T-helper 2 cell (primary cell): ENCODE measurements around the gene MAP2K5.
"Not testable (repeated sequence)": the region's sequence is repeated elsewhere in the genome, so short reads cannot be mapped to it uniquely, and the experiment has no call there.

ENCODE experiments used
- DNase-seq, 5 experiments: peaks; one replicate each; pipeline versions ENCODE4 v3.0.0 to v3.0.0-alpha.2; 2012 to 2022

MAP2K5 gene

DNA sequence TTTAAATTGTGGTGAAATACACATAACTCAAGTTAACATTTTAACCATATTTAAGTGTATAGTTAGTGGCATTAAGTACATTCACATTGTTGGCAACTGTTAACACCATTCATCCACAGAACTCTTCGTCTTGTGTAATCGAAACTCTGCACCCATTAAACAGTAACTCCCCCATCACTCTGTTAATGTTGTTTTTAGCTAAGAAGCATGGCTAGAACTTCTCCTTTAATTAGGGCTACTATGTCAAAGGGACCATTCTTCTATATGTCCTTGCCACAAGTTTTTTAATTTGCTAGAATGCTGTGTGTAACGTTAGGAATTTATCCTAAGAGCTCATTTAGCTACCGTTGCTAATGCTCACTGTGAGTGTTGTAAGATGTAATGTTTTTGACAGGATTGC lies 60.6 kb downstream of the MAP2K5 start:
- no peak for DNase-seq

DNA sequence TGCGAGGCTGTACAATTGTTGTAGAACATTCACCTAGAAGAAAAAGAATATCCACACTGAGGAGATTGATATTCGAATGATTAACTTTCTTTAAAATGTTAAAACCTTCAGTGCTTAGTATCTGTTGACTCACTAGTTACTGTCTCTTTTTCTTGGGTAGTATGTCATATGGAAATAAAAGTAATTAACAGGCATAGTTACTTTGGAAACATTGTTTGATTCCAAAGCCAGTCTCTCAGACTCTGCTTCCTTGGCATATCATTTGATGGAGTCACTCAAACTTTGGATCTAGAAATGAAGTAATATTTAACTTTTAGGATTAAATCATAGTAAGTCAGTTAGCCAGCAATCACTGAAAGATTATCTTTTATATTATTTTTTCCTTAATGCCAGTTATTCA lies 63.4 kb downstream of the MAP2K5 start:
- no peak for DNase-seq

DNA sequence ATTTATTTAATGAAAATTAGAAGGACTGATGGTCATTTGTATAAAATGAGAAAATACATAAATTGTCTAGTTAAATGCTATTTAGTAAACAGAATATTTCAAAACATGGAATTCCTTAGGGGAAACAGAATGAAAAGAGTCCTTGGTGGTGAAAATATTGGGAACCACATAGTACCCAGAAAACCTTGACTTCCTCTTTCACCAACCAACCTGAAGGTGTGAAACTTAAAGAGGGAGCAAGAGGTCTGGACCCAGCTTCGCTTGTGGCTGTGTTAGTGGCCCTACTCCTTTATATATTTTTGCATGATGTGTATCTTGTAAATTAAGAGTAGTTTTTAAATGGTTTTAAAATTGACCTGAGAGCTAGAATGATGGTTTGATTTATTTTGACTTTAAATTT lies 64.2 kb downstream of the MAP2K5 start:
- no peak for DNase-seq

GRCh38 chr15:67607329-67607728 lies 64.8 kb downstream of the MAP2K5 start:
- no peak for DNase-seq

DNA sequence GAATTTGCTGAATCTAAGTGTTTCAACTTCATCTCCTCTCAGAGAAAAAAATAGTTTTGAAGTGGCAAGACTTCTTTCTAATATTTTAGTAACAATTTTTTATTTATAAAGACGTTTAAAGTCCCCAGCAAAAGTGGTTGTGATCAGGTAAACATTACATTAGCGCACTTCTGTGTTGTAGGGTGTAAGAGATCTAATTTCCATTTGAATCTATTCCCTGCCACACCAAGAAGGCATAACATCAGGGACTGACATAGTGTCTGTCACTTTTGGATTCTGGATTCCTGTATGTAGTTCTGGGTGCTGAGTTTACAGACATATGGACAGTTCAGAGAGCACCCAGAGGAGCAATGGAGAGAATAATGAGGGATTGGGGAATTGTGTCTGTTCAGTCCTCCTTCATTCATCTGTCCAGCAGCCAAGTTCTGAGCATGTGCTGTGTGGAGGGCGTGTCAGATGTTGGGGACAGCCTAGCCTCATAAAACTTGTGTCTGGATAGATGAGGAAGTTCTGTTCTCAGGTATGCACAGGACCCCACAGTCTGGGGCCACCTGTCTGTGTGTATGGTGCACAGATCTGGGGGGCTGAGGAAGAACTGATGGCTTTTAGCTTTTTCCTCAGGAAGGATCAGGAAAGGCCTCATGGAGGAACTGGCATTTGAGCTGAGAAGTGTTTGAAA lies 65.6 kb downstream of the MAP2K5 start:
- DNase-seq = no peak

DNA sequence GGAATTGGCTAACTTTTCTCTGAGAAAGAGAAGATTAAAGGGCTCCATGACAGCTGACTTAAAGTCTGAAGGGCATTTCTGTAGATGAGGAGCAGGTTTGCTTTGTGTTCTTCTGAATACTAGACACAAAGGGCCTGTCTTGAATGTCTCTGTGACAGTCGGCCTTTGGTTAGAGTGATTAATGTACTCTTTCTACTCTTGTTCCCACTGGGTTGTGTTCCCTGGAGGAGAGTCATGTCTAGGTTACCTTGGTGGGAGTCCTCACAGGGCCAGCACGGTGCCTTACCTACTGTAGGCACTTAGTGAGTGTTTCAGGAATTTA lies 66.1 kb downstream of the MAP2K5 start:
- no peak for DNase-seq

DNA sequence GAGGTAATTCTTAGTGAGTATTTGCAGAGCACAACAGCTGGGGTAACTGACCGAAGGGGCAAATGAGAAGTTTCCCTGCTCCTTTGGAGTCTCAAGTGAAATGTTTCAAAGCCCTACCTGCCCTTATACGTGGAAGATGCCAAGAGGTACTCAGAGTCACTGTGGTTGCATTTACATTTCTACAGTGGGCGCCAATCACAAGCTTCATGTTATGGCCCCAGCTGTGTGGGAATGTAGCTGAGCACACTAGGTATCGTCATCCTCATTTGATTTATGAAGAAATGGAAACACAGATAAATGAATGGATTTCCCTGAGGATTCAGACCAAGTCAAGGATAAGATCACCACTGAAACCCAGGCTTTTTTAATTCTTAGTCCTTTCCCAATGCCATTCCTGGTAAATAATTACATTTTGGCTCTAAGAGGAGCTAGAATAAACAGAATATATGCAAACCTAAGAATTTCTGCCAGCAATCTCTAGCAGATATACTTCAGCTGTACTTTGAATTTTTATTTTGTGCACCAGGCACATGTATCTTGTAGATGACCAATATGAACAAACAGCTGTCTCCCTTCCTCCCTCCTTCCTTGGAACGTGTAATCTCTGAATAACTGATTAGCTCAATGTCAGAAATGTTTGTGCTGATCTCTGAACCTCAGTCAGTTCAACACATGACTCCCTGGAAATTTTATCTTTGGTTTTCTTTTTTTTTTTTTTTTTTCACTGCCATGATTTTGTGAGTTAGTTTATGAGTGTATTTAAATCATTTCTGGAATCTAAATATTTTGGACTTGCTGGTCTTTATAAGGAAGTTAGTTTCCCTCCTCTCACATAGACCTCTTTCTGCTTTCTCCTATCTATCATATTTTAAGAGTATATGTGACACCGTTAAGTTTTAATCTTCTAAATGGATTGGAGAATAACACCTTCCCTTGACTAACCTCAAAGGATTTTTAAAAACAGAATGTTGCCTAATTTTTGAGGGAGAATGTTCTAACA lies 69.2 kb downstream of the MAP2K5 start:
- DNase-seq = peak in 1 of 5 experiments; percentile 1

- no peak for DNase-seq
Measured at GRCh38 chr15:67613211-67613610, 70.7 kb downstream of the MAP2K5 start.

DNA sequence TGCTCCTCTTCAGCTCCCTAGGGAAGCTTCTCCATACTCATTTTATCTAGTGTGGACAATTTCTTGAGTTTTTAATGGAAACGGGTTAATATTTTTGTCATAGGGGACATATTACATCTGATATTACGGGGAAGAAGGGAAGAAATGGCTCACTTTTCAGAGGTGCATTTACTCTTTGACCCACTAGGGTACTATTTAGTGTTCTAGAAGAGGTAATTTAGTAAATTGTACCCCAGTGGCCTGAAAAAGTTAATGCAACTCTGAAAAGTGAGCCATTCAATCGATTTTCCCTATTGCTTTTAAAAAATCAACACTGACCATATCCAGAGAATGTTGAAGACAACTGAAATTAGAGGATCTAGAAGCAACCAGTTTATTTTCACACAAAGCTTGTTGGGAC lies 71.2 kb downstream of the MAP2K5 start:
- no peak for DNase-seq

DNA sequence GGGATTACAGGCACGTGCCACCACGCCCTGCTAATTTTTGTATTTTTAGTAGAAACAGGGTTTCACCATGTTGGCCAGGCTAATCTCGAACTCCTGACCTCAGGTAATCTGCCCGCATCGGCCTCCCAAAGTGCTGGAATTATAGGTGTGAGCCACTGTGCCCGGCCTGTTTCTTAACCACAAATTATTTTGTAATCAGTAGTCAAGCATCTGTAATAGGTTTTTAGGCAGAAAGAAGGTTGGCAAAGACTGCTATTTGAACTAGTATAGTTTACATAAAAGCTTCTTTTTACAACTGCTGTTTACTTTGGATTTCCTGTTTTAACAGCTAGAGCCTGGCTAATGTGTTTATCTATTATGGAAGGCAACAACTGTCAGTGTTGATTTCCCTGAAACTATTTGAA lies 72.6 kb downstream of the MAP2K5 start:
- DNase-seq = not testable (repeated sequence)

GRCh38 chr15:67618297-67618696 lies 75.8 kb downstream of the MAP2K5 start:
- DNase-seq = no peak

GRCh38 chr15:67622110-67622509 lies 79.6 kb downstream of the MAP2K5 start:
- no peak for DNase-seq

DNA sequence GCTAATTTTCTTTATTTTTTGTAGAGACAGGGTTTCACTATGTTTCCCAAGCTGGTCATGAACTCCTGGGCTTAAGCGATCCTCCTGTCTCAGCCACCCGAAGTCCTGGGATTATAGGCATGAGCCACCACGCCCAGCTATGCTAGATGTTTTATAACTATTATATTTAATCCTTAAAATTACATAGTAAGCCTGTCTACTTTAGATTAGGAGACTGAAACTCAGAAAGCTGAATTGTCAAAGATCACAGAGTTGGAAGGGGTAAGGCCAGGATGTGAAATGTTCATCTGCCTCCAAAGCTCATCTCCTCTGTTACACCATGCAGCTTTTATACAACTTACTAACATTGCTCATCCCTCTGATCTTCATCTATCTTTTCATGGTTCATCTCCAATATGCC lies 89.8 kb downstream of the MAP2K5 start:
- no peak for DNase-seq

DNA sequence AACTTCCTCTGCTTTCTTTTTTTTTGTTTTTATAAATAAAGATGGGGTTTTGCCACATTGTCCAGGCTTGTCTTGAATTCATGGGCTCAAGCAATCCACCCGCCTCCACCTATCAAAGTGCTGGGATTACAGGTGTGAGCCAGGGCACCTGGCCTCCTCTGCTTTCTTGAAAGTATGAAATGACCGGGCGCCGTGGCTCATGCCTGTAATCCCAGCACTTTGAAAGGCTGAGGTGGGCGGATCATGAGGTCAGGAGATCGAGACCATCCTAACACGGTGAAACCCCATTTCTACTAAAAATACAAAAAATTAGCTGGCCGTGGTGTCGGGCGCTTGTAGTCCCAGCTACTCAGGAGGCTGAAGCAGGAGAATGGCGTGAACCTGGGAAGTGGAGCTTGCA lies 93.4 kb downstream of the MAP2K5 start:
- DNase-seq = not testable (repeated sequence)

DNA sequence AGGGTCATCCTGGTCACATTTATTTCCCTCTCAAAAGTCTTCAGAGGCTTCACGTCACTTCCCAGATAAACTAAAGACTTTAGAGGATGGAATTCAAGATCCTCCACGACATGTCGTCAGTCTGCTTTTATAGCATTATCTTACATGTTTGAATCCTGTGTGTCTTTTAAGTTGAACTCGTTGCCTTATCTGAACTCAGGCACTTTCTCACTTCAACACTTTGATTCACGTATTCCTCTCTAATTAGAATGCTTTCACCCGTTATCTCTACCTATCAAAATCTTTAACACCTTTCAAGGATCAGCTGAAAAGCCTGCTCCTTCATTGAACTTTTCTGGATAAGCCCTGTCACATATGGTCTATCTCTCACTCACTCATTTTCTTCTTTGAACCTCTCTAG lies 97.1 kb downstream of the MAP2K5 start:
- DNase-seq = no peak

- DNase-seq = no peak
Measured at GRCh38 chr15:67641453-67641852, 99.0 kb downstream of the MAP2K5 start.

GRCh38 chr15:67646847-67647246 lies 104.3 kb downstream of the MAP2K5 start:
- DNase-seq = no peak

- DNase-seq = no peak
Measured at GRCh38 chr15:67652586-67652985, 110.1 kb downstream of the MAP2K5 start.

DNA sequence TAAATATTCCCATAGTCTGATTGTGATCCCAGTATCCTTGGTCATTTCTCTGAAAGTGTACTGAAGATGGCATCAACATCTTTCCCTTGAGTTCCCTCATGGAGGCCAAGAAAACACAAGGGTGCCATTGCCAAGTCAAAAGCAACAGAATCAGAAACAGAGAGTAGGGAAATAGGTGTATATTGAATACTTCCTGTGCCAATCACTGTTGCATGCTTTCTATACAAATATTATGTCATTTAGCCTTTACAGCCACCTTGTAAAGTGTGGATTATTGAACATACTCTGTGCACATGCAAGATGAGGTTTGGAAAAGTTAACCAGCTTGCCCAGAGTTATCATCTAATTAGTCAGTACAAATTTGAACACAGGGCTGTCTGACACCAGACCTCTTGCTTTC lies 117.9 kb downstream of the MAP2K5 start:
- no peak for DNase-seq

DNA sequence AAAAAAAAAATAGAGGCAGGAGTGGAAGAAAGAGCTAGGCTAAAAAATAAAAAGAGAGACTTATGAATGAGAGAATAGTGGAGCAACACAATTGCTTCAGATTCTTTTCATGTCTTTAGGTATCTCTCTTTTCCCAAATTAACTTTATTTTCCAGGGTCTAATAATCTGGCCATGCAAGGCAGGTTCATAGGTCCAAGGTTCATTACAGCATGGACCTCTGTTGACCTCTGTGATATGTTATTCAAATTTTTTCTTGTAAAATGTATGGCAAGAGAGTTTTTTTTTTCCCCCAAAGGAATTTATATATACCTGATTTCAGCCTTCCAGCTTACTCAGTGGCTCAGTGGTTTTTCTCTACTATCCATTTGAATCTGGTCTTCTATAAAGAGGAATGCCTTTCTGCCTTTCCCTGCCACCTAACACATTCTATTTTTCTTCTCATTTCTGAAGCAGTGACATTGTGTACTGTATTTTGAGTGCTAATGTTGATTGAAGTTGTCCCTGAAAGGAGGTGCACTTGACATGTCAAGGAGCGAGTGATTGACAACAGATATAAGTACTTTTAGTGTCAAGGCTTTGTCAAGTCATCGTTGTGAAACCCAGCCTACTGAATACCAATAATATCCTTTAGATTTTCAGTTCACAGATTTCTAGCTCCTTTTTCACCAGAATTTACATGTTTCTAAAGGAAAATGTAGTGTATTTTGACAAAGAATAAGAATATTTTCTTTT lies 118.5 kb downstream of the MAP2K5 start:
- no peak for DNase-seq

DNA sequence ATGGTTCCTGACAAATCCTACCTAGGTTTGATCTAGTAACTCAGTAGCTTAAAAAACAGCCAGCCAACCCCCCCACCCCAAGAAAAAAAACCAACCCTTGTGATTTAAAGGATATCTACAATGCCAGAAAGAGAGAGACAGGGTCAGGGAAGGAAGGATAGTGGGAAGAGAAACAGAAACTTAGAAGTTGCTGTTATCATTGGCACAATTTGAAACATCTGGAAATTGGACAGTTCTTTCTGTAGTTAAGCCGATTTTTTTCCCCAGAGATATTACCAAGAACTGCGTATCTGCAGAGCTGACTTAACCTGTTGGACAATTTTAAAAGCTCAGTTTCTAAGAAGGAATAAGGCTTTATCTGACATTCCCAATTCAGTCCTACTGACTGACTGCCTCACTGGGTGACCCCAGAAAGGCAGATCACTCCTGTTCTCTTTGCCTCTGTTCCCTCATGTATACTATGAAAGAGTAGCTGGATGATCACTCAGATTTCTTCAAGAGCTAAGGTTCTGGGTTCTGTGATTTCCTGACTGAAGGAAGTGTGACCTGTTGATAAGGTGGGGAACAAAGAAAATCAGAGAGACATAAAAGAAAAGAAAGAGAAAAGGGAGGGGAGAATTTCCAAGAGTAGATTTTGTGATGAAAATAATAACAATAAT lies 128.3 kb downstream of the MAP2K5 start:
- no peak for DNase-seq

- not testable (repeated sequence) for DNase-seq
Measured at GRCh38 chr15:67672834-67673233, 130.3 kb downstream of the MAP2K5 start.

DNA sequence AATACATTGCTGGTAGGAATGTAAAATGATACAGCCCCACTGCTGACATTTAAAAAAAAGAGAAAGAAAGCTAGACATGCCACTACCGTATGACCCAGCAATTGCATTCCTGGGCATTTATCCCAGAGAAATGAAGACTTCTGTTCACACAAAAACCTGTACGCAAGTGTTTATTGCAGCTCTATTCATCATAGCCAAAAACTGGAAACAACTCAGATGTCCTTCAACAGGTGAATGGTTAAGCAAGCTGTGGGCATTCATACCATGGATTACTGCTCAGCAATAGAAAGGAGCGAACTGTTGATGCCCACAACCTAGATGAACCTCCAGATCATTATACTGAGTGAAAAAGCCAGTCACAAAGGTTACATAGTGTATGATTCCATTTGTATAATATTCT lies 132.5 kb downstream of the MAP2K5 start:
- no peak for DNase-seq
